ENCODE measurements around the gene UGGT1.
"Not testable (repeated sequence)": the region's sequence is repeated elsewhere in the genome, so short reads cannot be mapped to it uniquely, and the experiment has no call there.

The UGGT1 gene

GRCh38 chr2:128178149-128178649, 87.2 kb downstream of the UGGT1 start:
- DNase-seq, result no peak

DNA sequence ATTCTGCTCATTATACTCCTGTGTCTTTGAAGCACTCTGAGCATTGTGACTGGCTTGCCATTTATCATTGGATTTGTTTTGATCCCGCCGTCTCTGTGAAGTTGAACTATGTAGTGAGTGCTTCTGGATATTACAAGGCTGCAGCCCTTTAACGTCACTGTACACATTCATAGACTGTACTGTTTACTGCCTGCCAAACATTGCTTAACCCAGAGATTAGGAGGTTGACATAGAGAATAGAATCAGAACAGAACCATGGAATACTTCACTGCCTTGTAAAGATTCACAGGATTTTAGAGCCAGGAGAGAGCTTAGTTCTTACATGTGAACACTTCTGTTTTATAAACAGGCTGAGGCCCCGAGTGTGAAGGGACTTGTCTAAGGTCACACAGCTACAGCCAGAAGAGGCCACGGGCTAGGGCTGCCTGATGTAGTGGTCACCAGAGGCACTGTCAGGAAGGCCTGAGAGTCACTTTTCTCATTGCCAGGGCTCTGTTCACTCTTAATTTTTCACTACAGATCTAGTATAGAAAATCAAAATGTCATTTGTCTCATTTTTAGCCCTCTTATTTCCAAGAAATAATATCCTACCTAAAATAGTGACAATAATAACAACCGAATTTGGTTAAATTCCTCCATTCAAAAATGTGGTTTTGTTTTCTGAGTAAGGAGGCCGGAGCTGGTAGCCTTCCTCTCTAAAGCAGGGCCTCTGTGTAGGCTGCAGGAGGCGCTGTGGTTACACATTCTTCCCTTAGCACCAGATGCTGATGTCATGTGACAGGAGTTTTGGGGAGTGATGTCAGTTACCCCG, 87.9 kb downstream of the UGGT1 start:
- DNase-seq, result peak; percentile 87

DNA sequence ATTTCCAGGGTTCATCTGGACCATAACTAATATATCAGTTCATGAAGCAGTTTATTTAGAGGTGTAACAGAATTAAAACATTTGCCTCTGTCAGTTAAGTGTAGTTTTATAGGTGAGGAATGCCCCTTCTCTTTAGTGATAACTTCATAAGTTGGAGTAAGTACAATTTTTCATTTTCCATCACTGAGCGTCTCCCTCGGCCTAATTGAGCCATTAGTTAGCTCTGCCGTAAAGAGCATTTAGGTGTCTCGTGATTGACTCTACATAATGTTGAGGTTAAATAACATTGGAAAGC, 88.4 kb downstream of the UGGT1 start:
- DNase-seq, result no peak

- no peak for DNase-seq
These were observed 89.0 kb downstream of the UGGT1 start for GRCh38 chr2:128180031-128180430.

DNA sequence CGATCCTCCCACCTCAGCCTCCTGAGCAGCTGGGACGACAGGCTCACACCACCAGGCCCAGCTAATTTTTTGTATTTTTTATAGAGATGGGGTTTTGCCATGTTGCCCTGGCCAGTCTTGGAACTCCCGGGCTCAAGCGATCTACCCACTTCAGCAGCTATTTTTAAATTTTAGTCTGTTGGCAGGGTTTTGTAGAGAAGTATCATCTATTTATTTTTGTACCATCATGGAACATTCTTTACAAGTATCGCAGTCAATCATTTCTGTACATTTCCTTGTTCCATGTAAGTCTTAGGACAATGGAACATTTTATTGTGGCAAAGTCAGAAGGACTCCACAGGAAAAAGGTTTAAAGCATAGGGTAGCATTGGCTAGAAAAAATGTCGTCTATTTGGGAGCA, 94.6 kb downstream of the UGGT1 start:
- DNase-seq, result no peak

- DNase-seq, result no peak
These were observed 96.1 kb downstream of the UGGT1 start for GRCh38 chr2:128187032-128187654.

DNA sequence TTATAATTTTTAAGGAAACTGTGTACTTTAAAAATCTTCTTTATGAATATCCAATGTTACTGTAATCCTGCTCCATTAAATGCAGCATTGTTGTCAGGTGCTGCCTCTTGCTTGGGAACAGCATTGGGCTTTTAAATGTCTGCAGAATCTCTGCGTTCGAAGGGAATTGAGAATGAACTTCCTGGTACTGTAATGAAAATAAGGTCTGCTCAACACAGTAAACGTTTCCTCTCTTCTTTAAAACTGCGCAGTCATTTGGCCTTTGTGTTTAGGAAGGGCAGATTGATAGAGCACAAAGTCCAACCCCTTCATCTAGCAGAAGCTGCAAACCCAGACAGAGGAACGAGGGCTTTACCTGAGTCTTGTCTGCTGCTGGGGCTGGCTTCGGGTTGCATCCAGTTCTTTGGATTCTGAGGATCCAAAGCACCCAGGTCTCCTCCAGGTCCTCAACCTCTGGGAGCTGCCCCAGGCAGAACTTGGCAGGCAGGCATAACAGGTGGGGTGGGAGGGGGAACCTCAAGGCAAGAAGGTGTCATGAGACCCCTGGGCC, 104.5 kb downstream of the UGGT1 start:
- peak; percentile 58 for DNase-seq

- no peak for DNase-seq
These were observed 105.0 kb downstream of the UGGT1 start for GRCh38 chr2:128196026-128196425.

DNA sequence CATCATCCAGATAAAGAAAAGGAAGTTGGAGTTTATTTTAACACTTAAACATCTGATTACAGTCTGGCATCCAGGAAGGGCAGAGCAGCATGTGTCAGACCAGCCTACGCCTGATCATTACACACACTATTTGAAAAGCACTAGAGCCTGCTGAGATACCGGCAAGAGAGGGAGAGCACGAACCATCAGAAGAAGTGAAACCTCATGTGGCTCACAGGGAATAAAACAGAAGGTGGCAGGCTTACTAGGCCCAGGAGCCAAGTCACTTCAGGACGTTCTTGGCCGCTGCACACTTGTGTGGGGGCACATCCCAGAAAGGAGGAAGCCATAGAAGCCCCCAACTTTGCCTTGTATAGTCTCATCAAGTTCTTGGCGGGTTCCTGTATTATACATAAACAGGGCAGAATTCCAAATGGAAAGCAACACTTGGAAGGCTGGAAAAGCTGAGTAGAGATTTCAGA, 105.5 kb downstream of the UGGT1 start:
- peak; percentile 38 for DNase-seq

DNA sequence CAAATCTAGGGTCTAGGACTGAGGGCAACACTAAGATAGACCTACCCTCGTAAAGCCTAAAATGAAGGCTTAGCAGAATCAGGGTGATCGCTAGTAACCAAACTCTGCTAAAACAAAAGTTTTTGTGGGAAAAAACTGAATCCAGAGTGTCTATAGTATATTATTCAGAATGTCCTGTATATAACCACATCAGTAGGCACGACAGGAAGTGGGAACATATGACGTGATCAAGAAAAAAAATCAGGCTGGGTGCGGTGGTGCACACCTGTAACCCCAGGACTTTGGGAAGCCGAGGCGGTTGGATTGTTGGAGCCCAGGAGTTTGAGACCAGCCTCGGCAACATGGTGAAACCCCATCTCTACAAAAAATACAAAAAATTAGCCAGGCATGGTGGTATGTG, 106.1 kb downstream of the UGGT1 start:
- no peak for DNase-seq

DNA sequence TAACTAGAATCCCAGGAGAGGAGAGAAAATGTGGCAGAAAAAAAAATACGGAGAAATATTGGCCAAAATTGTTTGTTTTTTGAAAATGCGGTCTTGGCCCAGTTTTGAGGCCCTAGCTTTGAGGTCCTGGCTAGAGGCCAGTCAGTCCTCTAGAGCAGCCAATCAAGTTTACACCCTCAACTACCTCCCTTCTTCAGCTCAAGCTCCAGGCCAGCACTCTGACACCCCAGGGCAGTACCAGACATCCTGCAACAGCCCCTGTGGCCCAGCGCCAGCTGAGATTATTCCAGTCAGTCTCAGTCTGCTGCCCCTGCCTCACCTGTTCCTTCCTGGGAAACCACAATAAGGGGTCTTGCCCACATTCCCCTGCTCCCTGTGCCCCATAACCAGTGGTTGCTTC, 107.7 kb downstream of the UGGT1 start:
- DNase-seq, result no peak

GRCh38 chr2:128199141-128199540, 108.1 kb downstream of the UGGT1 start:
- DNase-seq, result no peak

GRCh38 chr2:128202791-128203190, 111.8 kb downstream of the UGGT1 start:
- no peak for DNase-seq

GRCh38 chr2:128206245-128206644, 115.2 kb downstream of the UGGT1 start:
- DNase-seq, result no peak

- no peak for DNase-seq
These were observed 117.0 kb downstream of the UGGT1 start for GRCh38 chr2:128208023-128208422.

- not testable (repeated sequence) for DNase-seq
These were observed 117.8 kb downstream of the UGGT1 start for GRCh38 chr2:128208631-128209324.

GRCh38 chr2:128214251-128214650, 123.3 kb downstream of the UGGT1 start:
- no peak for DNase-seq

- DNase-seq, result no peak
These were observed 124.0 kb downstream of the UGGT1 start for GRCh38 chr2:128214866-128215460.

- DNase-seq, result peak; percentile 59
These were observed 125.1 kb downstream of the UGGT1 start for GRCh38 chr2:128215897-128216642.

DNA sequence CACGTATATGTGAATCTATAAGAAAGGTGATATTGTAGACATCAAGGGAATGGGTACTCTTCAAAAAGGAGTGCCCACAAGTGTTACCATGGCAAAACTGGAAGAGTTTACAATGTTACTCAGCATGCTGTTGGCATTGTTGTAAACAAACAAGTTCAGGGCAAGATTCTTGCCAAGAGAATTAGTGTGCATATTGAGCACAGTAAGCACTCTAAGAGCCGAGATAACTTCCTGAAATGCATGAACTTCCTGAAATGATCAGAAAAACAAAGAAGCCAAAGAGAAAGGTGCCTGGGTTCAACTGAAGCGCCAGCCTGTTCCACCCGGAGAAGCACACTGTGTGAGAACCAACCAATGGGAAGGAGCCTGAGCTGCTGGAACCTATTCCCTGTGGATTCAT, 126.7 kb downstream of the UGGT1 start:
- DNase-seq, result peak; percentile 19

DNA sequence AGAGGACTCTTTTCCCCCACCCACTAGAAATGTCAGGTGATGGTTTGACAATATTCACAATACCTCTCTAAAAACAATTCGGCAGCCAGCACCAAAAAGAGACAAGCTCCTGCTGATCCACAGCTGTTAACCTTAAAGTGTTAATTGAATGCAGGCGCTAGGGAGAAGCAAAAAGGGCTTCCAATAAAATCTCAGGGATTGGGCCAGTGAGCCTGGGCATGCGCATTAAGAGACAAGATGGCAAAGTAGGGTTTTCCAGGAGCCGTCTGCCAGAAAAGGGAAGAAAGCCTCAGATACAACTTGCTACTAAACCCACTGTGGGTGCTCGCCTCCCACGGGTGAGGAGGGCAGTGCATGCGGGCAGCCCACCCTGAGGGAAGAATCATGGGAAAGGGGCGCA, 128.9 kb downstream of the UGGT1 start:
- DNase-seq, result no peak

DNA sequence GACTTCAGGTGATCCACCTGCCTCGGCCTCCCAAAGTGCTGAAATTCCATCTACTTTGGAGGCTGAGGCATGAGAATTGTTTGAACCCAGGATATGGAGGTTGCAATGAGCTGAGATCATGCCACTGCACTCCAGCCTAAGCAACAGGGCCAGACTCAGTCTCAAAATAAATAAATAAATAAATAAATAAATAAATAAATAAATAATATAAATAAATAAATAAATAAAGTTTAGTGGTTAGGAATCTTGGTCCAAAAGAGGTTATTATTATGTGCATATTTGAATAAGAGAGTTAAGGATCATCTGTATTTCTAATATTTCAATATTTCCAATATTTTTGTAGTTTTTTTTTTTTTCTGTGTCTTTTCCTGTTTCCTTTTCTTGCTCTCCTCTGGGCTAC, 136.9 kb downstream of the UGGT1 start:
- no peak for DNase-seq

Measured in hematopoietic multipotent progenitor cell treated with erythropoietin and hydrocortisone succinate and interleukin-3 and kit ligand, for 6 days (in vitro differentiated cells).